ENCODE results near the gene B3GALNT2.

Gene B3GALNT2

DNA sequence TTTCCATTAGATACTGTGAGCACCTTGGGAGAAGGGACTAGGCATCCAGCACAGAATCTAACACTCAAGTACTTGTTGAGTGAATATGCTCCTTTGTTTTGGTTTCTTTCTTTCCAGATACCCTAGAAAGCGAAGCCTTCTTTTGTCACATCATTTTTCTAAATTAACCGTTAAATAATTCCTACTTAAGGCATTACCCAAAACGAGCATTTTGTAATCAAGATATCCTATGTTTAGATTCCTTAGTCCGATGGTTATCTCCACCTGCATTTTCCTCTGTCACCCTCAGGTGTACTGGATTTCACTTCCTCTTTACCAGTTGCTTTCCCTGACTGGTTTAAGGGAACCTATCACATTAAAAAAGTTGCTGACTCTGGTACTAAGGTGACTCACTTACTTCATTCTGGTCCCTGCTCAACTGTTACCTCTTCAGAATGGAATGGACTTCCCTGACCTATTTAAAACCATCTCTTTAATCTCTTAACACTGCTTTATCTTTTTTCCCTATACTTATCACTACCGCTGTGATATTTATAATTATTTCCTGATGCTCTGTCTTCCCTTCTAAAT, 3.2 kb downstream of the B3GALNT2 start:
- TF ChIP-seq NFIC (IDR thresholded peaks at IDR 0.05): no peak
- no peak for TF ChIP-seq CREB1 (IDR thresholded peaks at IDR 0.05; ENCODE audit: low read depth)
- TF ChIP-seq MAX (IDR thresholded peaks at IDR 0.05): no peak
- TF ChIP-seq, protein P1, sequence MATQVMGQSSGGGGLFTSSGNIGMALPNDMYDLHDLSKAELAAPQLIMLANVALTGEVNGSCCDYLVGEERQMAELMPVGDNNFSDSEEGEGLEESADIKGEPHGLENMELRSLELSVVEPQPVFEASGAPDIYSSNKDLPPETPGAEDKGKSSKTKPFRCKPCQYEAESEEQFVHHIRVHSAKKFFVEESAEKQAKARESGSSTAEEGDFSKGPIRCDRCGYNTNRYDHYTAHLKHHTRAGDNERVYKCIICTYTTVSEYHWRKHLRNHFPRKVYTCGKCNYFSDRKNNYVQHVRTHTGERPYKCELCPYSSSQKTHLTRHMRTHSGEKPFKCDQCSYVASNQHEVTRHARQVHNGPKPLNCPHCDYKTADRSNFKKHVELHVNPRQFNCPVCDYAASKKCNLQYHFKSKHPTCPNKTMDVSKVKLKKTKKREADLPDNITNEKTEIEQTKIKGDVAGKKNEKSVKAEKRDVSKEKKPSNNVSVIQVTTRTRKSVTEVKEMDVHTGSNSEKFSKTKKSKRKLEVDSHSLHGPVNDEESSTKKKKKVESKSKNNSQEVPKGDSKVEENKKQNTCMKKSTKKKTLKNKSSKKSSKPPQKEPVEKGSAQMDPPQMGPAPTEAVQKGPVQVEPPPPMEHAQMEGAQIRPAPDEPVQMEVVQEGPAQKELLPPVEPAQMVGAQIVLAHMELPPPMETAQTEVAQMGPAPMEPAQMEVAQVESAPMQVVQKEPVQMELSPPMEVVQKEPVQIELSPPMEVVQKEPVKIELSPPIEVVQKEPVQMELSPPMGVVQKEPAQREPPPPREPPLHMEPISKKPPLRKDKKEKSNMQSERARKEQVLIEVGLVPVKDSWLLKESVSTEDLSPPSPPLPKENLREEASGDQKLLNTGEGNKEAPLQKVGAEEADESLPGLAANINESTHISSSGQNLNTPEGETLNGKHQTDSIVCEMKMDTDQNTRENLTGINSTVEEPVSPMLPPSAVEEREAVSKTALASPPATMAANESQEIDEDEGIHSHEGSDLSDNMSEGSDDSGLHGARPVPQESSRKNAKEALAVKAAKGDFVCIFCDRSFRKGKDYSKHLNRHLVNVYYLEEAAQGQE (IDR thresholded peaks at IDR 0.05; ENCODE audit: low read depth): no peak
- no peak for TF ChIP-seq USF1 (IDR thresholded peaks at IDR 0.05)
- TF ChIP-seq EP300 (IDR thresholded peaks at IDR 0.05; ENCODE audit: borderline replicate concordance): no peak
- TF ChIP-seq FOXM1 (IDR thresholded peaks at IDR 0.05; ENCODE audit: borderline replicate concordance, low read depth): no peak
- no peak for TF ChIP-seq ZBTB7A (IDR thresholded peaks at IDR 0.05; ENCODE audit: low read depth)
- no peak for TF ChIP-seq CEBPB (IDR thresholded peaks at IDR 0.05)
- no peak for TF ChIP-seq YY1 (IDR thresholded peaks at IDR 0.05; ENCODE audit: low read depth)
- TF ChIP-seq TEAD4 (IDR thresholded peaks at IDR 0.05): no peak
- no peak for TF ChIP-seq EGR1 (IDR thresholded peaks at IDR 0.05)
- TF ChIP-seq RAD21 (IDR thresholded peaks at IDR 0.05; ENCODE audit: low read depth): no peak

DNA sequence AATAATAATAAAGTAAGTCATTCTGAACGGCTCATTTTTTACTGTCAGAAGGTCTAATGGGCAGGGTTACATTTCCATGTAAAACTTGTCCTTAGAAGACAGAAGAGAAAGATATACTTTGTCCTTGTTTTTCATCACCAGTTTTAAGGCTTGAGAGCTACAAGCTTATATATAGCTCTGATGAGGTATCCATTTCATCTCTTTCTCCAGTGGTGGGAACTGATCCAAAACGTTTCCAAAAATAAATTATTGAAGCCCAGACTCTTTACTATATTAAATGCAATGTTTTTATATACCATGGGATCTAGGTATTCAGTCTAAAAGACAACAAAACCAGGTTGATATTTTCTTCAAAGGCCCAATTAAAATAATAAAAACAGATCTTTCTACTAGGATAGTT, 8.7 kb downstream of the B3GALNT2 start:
- no peak for TF ChIP-seq EP300 (IDR thresholded peaks at IDR 0.05; ENCODE audit: borderline replicate concordance)
- no peak for TF ChIP-seq ZBTB7A (IDR thresholded peaks at IDR 0.05; ENCODE audit: low read depth)
- TF ChIP-seq YY1 (IDR thresholded peaks at IDR 0.05; ENCODE audit: low read depth): no peak
- TF ChIP-seq, protein P1 (IDR thresholded peaks at IDR 0.05; ENCODE audit: low read depth): no peak

DNA sequence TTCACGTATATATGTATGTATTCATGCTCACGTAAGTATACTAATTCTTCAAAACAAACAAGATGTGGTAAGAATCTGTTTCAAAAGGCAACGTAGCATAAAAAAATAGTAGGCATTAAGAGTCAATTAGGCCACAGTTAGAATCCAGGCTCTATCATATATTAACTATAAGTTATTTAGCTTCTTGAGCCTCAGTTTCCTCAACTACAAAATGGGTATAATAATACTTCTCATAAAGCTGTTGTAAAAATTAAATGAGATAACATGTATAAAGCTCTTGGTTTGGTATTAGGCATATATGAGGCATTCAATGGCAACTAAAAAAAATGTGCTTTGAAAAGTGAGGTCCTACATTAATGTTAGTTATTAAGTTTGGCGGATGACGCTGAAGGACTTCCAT, 9.2 kb downstream of the B3GALNT2 start:
- TF ChIP-seq FOXM1 (IDR thresholded peaks at IDR 0.05; ENCODE audit: borderline replicate concordance, low read depth): no peak
- no peak for TF ChIP-seq YY1 (IDR thresholded peaks at IDR 0.05; ENCODE audit: low read depth)

GRCh38 chr1:235494531-235494930, 9.7 kb downstream of the B3GALNT2 start:
- TF ChIP-seq MAX (IDR thresholded peaks at IDR 0.05) (no peak), EP300 (IDR thresholded peaks at IDR 0.05; ENCODE audit: borderline replicate concordance) (no peak), USF1 (IDR thresholded peaks at IDR 0.05) (no peak), RAD21 (IDR thresholded peaks at IDR 0.05; ENCODE audit: low read depth) (no peak), NFIC (IDR thresholded peaks at IDR 0.05) (no peak), TAF1 (IDR thresholded peaks at IDR 0.05; ENCODE audit: low read depth) (no peak), FOXM1 (IDR thresholded peaks at IDR 0.05; ENCODE audit: borderline replicate concordance, low read depth) (no peak)
- TF ChIP-seq, protein P1 (IDR thresholded peaks at IDR 0.05; ENCODE audit: low read depth): no peak

DNA sequence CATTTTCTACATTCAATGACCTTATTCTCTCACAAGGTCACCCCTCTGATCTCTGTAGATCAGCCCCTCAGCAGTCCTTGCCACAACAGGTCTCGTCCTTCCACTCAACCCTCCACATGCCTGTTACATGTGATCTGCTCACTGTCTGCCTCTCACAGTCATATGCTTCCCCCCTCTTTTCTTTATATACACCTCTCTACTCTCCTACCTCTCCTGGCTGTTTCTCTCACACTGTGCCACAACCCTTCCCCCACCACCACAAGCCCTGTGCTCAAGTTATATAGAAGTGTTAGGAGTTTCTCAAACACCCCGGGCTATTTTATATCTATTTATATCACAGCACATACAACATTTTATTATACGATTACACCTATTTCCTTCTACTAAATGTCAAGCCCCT, 12.6 kb downstream of the B3GALNT2 start:
- TF ChIP-seq EGR1 (IDR thresholded peaks at IDR 0.05) (no peak), USF1 (IDR thresholded peaks at IDR 0.05) (no peak), TEAD4 (IDR thresholded peaks at IDR 0.05) (no peak), ZBTB7A (IDR thresholded peaks at IDR 0.05; ENCODE audit: low read depth) (no peak), FOXM1 (IDR thresholded peaks at IDR 0.05; ENCODE audit: borderline replicate concordance, low read depth) (no peak), NFIC (IDR thresholded peaks at IDR 0.05) (no peak), TAF1 (IDR thresholded peaks at IDR 0.05; ENCODE audit: low read depth) (no peak), RAD21 (IDR thresholded peaks at IDR 0.05; ENCODE audit: low read depth) (no peak), YY1 (IDR thresholded peaks at IDR 0.05; ENCODE audit: low read depth) (no peak), CREB1 (IDR thresholded peaks at IDR 0.05; ENCODE audit: low read depth) (no peak), EP300 (IDR thresholded peaks at IDR 0.05; ENCODE audit: borderline replicate concordance) (no peak), MAX (IDR thresholded peaks at IDR 0.05) (no peak), CEBPB (IDR thresholded peaks at IDR 0.05) (no peak)
- TF ChIP-seq, protein P1 (IDR thresholded peaks at IDR 0.05; ENCODE audit: low read depth): no peak

Measured in Ishikawa (cell line).